Measurements from ENCODE around the gene NUP50. TPM values are rescaled to one million over a fixed set of nuclear protein-coding genes. Genes with fewer than 3 reads are reported as not detected.
A peak's percentile ranks its signal among the peaks of the same experiment; 100 is the strongest.

NUP50 gene
- total and polyA plus RNA-seq, 2 of the 13 experiments (the other 11 are each of a cell fraction or from before 2014, with no cell fraction given), result 14.2 to 52.4 TPM

- ChIA-PET POLR2A (interaction anchor here (0.8 to 1.3 kb wide), 11 partner anchors 11 to 115 kb away, joined by 3 to 16 read pairs (median 4); no protein-coding TSS in a partner anchor), CTCF (ENCODE audit: low intra/inter-chr PET ratio, low total read pairs) (no interaction called here)
- Histone ChIP-seq H3K36me3 (replicated peaks in 1 of 2; ENCODE audit: control insufficient read depth in 1 of 2, insufficient read depth in 2 of 2, low read length in 2 of 2) (peaks cover 2 to 21% of the 10 kb centered on the region in 2 experiments; a peak in 4 of 5 replicates), H4K20me1 (ENCODE audit: insufficient read depth, low read length) (peaks cover 4% of the 10 kb centered on the region; the same call in 1 of the 2 replicates), H3K4me1 (ENCODE audit: insufficient read depth, low read length) (peaks cover 66% of the 10 kb centered on the region), H3K4me3 (replicated peaks in 1 of 3; ENCODE audit: insufficient read depth in 1 of 3, low read depth in 2 of 3, low read length in 3 of 3) (peak overlapping the region; percentile 87 to 95 (median 94)), H3K4me2 (ENCODE audit: low read depth, low read length) (peak overlapping the region; percentile 78), H3K9ac (ENCODE audit: insufficient read depth, low read depth, low read length) (peak overlapping the region; percentile 93), H3K27ac (ENCODE audit: extremely low read length, insufficient read depth, low read length) (peak overlapping the region; percentile 79), H2AFZ (ENCODE audit: low read length) (no peak overlapping the region), H3K79me2 (ENCODE audit: insufficient read depth, low read length) (peaks cover 67% of the 10 kb centered on the region), H3K27me3 (ENCODE audit: control insufficient read depth in 1 of 2, insufficient read depth in 2 of 2, low read length in 2 of 2) (peaks cover 0 to 4% of the 10 kb centered on the region in 2 experiments; a peak in 2 of 5 replicates), H3K9me3 (ENCODE audit: low read length) (no peaks in the 10 kb centered on the region)
- ATAC-seq (peak; percentile 50), DNase-seq (ENCODE audit: low spot score) (no peak), FAIRE-seq (no peak)
- intact Hi-C loops (cut with micrococcal nuclease; ENCODE audit: unreplicated experiment) (no loop called here), in situ Hi-C loops (cut with HindIII; ENCODE audit: extremely low pct_ligation_motif_present, low pct_unique_long_range_greater_than_20kb) (loop anchor here (10.0 kb wide), 1 partner anchor 80 kb away; the partner anchor contains the start of gene KIAA0930)
- no TSS peak for BruUV-seq (replicated peaks)
- 2% methylated on average over 15 of the region's 59 CpGs for WGBS (ENCODE audit: low lambda C conversion rate)
- no peak for TF ChIP-seq POLR2A (IDR thresholded peaks at IDR 0.05; ENCODE audit: insufficient read depth in 1 of 2, low read depth in 2 of 2, low read length in 2 of 2)
- TF ChIP-seq SOX6 (IDR thresholded peaks at IDR 0.05), result no peak
- TF ChIP-seq SOX6 (CRISPR knock-in tag; IDR thresholded peaks at IDR 0.05), result 0 out of 2 replicates have a peak, but pooled peaks have one; percentile 11
- no peak for TF ChIP-seq SRSF1 (optimal IDR thresholded peaks at IDR 0.05; ENCODE audit: low read depth, low read length)
- no peak for TF ChIP-seq ELF1 (CRISPR knock-in tag; IDR thresholded peaks at IDR 0.05)
- no peak for TF ChIP-seq DDIT3 (CRISPR knock-in tag; IDR thresholded peaks at IDR 0.05)
- no peak for TF ChIP-seq ZNF264 (CRISPR knock-in tag; IDR thresholded peaks at IDR 0.05)
- TF ChIP-seq IKZF5 (CRISPR knock-in tag; IDR thresholded peaks at IDR 0.05), result 0 out of 2 replicates have a peak, but pooled peaks have one; percentile 23
- TF ChIP-seq HNRNPK (IDR thresholded peaks at IDR 0.05; ENCODE audit: low read depth, low read length, poor library complexity, severe bottlenecking), result peak; percentile 34
- peak; percentile 45 for TF ChIP-seq PATZ1 (CRISPR knock-in tag; IDR thresholded peaks at IDR 0.05)
- 0 out of 2 replicates have a peak, but pooled peaks have one; percentile 3 for TF ChIP-seq CSRNP1 (CRISPR knock-in tag; IDR thresholded peaks at IDR 0.05)
- peak; percentile 11; the same call in 1 of the 2 replicates for TF ChIP-seq TARDBP (CRISPR knock-in tag; IDR thresholded peaks at IDR 0.05)
Observed at GRCh38 chr22:45164270-45165088, 754 bp downstream of the NUP50 start.
